Camera-type eye (tissue), 1 donor: ENCODE data around the gene GIPC1. TPM values are rescaled to one million over a fixed set of nuclear protein-coding genes. Genes with fewer than 3 reads are reported as not detected.

Experiments
- total RNA-seq: library from RNA; depleted of rRNA; stranded (reverse); fragments of >200 nt; gene quantifications from one replicate; pipeline ENCODE4 v1.2.3, GENCODE V29; 2014

Gene GIPC1, protein sequence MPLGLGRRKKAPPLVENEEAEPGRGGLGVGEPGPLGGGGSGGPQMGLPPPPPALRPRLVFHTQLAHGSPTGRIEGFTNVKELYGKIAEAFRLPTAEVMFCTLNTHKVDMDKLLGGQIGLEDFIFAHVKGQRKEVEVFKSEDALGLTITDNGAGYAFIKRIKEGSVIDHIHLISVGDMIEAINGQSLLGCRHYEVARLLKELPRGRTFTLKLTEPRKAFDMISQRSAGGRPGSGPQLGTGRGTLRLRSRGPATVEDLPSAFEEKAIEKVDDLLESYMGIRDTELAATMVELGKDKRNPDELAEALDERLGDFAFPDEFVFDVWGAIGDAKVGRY
- 65.4 TPM for total RNA-seq

DNA sequence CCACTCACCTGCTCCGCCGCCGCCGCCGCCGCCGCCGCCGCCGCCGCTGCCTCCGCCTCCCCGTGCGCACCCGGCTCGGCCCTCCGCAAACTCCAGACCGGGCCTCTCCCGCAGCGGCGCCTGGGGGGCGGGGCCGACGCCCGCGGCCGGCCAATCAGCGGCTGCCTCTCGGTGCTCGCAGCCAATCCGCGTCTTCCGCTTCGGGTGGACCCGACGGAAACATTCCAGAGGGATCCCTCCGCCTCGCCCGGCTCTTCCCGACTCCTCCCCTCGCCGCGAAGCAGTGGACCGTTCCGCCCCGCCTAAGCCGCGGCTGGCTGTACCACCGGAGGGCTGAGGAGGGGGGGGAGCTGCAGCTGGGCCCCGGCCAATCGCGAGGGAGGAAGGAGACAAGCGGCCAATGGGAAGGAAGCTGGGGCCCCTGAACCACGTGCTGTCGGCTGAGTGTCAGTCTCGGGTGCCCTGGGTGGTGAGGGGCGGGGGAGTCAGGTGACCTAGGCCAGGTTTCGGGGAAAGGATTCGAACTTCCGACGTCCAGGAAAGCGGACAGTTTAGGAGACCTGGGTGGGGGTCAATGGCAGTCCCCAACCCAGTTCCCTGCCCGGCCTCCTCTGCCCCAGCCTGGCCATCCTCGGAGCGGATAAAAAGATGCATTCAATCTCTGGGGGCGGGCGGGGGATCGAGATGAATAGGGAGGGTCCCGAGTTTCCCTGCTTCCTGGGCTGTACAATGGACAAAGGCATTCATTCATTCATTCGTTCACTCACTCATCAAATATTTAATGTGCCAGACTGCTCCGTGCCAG lies at the start of gene GIPC1:
Gene GIPC1, minus strand, starts transcription at position 99 of the 805 bp plus-strand sequence. CDS start 13,151 bp downstream, outside the sequence.

DNA sequence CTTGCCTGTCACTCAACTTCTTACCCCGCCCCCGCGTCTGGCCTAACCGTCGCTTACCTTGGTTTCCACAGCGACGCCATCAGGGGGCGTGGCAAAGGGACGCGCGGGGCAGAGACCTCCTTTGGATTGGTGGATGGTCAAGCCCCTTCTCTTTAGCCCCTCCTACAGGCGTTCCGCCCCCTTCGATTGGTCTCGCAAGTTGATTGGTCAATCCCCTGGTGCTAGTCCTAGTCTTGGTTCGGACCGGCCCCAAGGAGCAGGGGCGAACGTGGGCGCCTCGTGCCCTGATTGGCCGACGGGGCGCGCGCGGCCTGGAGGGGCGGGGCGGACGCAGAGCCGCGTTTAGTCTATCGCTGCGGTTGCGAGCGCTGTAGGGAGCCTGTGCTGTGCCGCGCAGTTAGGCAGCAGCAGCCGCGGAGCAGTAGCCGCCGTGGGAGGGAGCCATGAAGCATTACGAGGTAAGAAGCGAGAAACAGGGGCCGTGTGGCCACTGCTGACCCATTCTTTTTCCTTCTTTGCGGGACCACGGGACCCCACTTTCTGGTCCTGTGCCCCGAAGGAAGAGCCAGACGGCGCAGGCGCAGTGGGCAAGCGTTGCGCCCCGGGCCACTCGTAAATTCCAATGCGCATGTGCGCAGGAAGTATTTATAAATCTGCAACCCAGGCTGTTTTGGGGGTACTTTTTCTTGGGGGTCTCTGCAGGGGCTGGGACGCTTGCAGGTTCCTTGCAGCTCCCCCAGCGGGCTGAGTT lies 33.5 kb upstream of the GIPC1 start, which contains the start of gene TECR:
Gene TECR, plus strand, starts transcription at position 341 of the 751 bp plus-strand sequence. Its CDS starts 103 bp downstream, at position 444.

GRCh38 chr19:14517840-14518505 lies 22.0 kb upstream of the GIPC1 start, which contains the start of gene DNAJB1:
DNAJB1 (minus strand) TSS chr19:14518397; CDS start chr19:14518349, 48 bp downstream.

DNA sequence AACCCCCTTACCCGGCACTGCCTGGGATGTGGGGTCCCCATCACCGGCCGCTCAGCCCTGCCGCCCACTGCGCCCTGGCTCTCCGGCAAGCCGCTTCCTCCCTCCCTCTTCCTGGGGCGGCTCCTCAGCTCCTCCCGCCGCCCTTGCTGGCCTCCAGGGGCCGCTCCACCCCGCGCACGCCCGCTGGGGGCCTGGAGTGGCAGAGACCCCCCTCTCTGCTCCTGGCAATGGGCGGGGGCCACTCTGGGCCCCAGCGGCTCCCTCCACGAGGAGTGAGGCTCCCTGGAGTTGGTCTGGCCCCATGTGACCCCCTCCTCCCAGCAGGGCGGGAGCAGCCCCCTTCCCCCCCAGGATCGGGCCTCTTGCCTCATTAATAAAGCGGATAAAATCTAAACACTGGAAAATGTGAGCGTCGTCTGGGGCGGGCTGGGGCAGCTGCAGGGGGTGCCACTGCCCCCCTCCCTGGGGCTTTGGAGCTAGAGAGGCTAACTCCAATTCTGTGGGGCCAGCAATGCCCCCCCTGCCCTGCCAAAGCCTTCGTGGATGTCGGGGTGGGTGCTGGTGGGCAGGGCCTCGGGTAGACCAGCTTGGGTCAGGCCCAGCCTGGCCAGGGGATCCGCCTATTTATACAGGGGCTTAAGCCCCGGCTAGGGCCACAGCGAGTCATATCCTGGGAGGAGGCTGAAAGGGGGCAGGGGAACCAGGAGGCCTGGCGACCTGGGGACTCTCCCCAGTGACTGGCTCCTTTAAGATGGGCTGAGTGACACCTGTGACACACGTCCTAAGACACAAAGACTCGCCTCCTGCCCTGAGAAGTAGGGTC lies 20.5 kb downstream of the GIPC1 start, which contains the start of gene PTGER1:
Gene PTGER1, minus strand, starts transcription at position 104 of the 823 bp plus-strand sequence. CDS start 1,034 bp downstream, outside the sequence.

GRCh38 chr19:14432791-14433553 lies 63.0 kb downstream of the GIPC1 start, which contains the start of gene PKN1:
PKN1 (plus strand) TSS chr19:14433306; CDS start chr19:14433522, 216 bp downstream.

Other genes with a start within 250 kb of the GIPC1 start
- 12.3 TPM for gene ADGRE5, start 114.7 kb downstream of the GIPC1 start, total RNA-seq
- 53.5 TPM for gene DDX39A, start 76.8 kb downstream of the GIPC1 start, total RNA-seq
- 94.4 TPM for gene PKN1, start 62.8 kb downstream of the GIPC1 start, total RNA-seq
- gene PTGER1, start 20.8 kb downstream of the GIPC1 start, total RNA-seq: 0.60 TPM
- 85.0 TPM for gene DNAJB1, start 22.3 kb upstream of the GIPC1 start, total RNA-seq
- gene TECR, start 33.5 kb upstream of the GIPC1 start, total RNA-seq: 47.6 TPM
- 104 TPM for gene NDUFB7, start 75.9 kb upstream of the GIPC1 start, total RNA-seq
- not detected for gene CLEC17A, start 87.0 kb upstream of the GIPC1 start, total RNA-seq
- 0.16 TPM for gene ADGRE3, start 178.7 kb upstream of the GIPC1 start, total RNA-seq
- 74.8 TPM for gene ZNF333, start 193.9 kb upstream of the GIPC1 start, total RNA-seq